Bone marrow (tissue), 2 donors: ENCODE data around the gene RWDD4.

Source experiments
- DNase-seq, 2 donors: peaks; one replicate each; lab custom pipeline; 2025; lab: John Stamatoyannopoulos, UW

Gene RWDD4

GRCh38 chr4:183600189-183600685 lies 58.7 kb downstream of the RWDD4 start:
- no peak for DNase-seq

GRCh38 chr4:183599690-183600089 lies 59.3 kb downstream of the RWDD4 start:
- DNase-seq, result no peak

GRCh38 chr4:183599284-183599683 lies 59.7 kb downstream of the RWDD4 start:
- DNase-seq, result no peak

GRCh38 chr4:183596067-183596757 lies 62.8 kb downstream of the RWDD4 start:
- no peak for DNase-seq

GRCh38 chr4:183594823-183595222 lies 64.2 kb downstream of the RWDD4 start:
- DNase-seq, result no peak

GRCh38 chr4:183591301-183591700 lies 67.7 kb downstream of the RWDD4 start:
- no peak for DNase-seq
